ENCODE data around the gene TCAP.
A peak's percentile ranks its signal among the peaks of the same experiment; 100 is the strongest.
"Not testable (repeated sequence)": the region's sequence is repeated elsewhere in the genome, so short reads cannot be mapped to it uniquely, and the experiment has no call there.

The TCAP gene

DNA sequence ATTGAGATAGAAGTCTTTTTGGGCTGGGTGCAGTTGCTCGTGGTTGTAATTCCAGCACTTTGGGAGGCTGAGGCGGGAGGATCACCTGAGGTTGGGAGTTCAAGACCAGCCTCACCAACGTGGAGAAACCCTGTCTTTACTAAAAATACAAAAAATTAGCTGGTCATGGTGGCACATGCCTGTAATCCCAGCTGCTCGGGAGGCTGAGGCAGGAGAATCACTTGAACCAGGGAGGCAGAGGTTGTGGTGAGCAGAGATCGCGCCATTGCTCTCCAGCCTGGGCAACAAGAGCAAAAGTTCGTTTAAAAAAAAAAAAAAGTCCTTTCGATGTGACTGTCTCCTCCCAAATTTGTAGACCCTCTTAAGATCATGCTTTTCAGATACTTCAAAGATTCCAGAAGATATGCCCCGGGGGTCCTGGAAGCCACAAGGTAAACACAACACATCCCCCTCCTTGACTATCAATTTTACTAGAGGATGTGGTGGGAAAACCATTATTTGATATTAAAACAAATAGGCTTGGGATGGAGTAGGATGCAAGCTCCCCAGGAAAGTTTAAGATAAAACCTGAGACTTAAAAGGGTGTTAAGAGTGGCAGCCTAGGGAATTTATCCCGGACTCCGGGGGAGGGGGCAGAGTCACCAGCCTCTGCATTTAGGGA is 34.1 kb downstream of the TCAP start:
- H3K9me3 ChIP-seq (ENCODE audit: control insufficient read depth, low read length); H3K36me3 ChIP-seq (ENCODE audit: control insufficient read depth, insufficient read depth, low read length); H3K27me3 ChIP-seq (ENCODE audit: control insufficient read depth, insufficient read depth, low read length, poor library complexity, severe bottlenecking): not testable (repeated sequence)
- WGBS, 2 experiments, result 48 to 49% methylated on average over 10 to 11 of the region's 11 CpGs
- Histone ChIP-seq H3K4me1 (ENCODE audit: control insufficient read depth, insufficient read depth, low read length) (peaks cover 35% of the 10 kb centered on the region), H3K4me3 (ENCODE audit: insufficient read depth, low read depth, low read length) (peak overlapping the region; percentile 89), H3K27ac (ENCODE audit: insufficient read depth, low read depth, low read length, poor library complexity, severe bottlenecking) (peak overlapping the region; percentile 39)

DNA sequence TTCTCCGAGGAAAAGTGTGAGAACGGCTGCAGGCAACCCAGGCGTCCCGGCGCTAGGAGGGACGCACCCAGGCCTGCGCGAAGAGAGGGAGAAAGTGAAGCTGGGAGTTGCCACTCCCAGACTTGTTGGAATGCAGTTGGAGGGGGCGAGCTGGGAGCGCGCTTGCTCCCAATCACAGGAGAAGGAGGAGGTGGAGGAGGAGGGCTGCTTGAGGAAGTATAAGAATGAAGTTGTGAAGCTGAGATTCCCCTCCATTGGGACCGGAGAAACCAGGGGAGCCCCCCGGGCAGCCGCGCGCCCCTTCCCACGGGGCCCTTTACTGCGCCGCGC is 34.6 kb downstream of the TCAP start, which contains the start of gene ERBB2:
ERBB2 (plus strand) TSS at position 247 of the 330 bp plus-strand sequence. CDS start 175 bp downstream, outside the sequence.
- no peaks in the 10 kb centered on the region for H3K9me3 ChIP-seq (ENCODE audit: control insufficient read depth, low read length)
- H3K4me3 ChIP-seq (ENCODE audit: insufficient read depth, low read depth, low read length), result peak within 1 kb of the TSS; percentile 89
- no peaks in the 10 kb centered on the region for H3K27me3 ChIP-seq (ENCODE audit: control insufficient read depth, insufficient read depth, low read length, poor library complexity, severe bottlenecking)
- H3K36me3 ChIP-seq (ENCODE audit: control insufficient read depth, insufficient read depth, low read length), result no peaks in the 10 kb centered on the region
- H3K27ac ChIP-seq (ENCODE audit: insufficient read depth, low read depth, low read length, poor library complexity, severe bottlenecking), result peak within 1 kb of the TSS; percentile 39
- peaks cover 35% of the 10 kb centered on the region for H3K4me1 ChIP-seq (ENCODE audit: control insufficient read depth, insufficient read depth, low read length)
- WGBS, 2 experiments, result 0 to 1% methylated on average over 20 of the region's 20 CpGs

DNA sequence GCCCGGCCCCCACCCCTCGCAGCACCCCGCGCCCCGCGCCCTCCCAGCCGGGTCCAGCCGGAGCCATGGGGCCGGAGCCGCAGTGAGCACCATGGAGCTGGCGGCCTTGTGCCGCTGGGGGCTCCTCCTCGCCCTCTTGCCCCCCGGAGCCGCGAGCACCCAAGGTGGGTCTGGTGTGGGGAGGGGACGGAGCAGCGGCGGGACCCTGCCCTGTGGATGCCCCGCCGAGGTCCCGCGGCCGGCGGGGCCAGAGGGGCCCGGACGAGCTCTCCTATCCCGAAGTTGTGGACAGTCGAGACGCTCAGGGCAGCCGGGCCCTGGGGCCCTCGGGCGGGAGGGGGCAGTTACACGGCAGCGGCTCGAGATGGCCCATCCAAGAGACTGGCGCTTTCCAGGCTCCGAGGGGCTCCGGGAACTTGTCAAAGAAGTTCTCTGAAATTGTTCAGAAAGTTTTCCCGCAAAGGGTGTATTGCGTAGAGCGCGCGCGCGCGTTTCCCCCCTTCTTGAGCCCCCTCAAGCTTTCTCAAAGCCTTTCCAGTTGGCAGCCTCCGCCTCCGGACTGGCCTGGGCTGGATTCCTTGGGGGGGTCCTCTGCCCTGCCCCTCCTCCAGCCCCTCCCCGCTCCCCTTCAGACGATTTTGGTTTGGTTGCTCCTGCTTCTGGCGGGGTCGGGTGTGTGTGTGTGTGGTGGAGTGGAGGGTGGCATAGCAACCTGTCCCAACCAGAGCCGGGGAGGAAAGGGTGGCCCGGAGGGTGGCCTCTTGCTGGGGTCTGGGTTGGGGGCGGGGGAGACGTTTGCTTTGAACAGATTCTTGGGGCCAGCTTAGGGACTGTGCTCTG is 35.2 kb downstream of the TCAP start:
- 0 to 1% methylated on average over 57 of the region's 57 CpGs for WGBS, 2 experiments
- peak overlapping the region; percentile 39 for H3K27ac ChIP-seq (ENCODE audit: insufficient read depth, low read depth, low read length, poor library complexity, severe bottlenecking)
- no peaks in the 10 kb centered on the region for H3K27me3 ChIP-seq (ENCODE audit: control insufficient read depth, insufficient read depth, low read length, poor library complexity, severe bottlenecking)
- H3K9me3 ChIP-seq (ENCODE audit: control insufficient read depth, low read length), result no peaks in the 10 kb centered on the region
- peak overlapping the region; percentile 89 for H3K4me3 ChIP-seq (ENCODE audit: insufficient read depth, low read depth, low read length)
- no peaks in the 10 kb centered on the region for H3K36me3 ChIP-seq (ENCODE audit: control insufficient read depth, insufficient read depth, low read length)
- H3K4me1 ChIP-seq (ENCODE audit: control insufficient read depth, insufficient read depth, low read length), result peaks cover 35% of the 10 kb centered on the region

DNA sequence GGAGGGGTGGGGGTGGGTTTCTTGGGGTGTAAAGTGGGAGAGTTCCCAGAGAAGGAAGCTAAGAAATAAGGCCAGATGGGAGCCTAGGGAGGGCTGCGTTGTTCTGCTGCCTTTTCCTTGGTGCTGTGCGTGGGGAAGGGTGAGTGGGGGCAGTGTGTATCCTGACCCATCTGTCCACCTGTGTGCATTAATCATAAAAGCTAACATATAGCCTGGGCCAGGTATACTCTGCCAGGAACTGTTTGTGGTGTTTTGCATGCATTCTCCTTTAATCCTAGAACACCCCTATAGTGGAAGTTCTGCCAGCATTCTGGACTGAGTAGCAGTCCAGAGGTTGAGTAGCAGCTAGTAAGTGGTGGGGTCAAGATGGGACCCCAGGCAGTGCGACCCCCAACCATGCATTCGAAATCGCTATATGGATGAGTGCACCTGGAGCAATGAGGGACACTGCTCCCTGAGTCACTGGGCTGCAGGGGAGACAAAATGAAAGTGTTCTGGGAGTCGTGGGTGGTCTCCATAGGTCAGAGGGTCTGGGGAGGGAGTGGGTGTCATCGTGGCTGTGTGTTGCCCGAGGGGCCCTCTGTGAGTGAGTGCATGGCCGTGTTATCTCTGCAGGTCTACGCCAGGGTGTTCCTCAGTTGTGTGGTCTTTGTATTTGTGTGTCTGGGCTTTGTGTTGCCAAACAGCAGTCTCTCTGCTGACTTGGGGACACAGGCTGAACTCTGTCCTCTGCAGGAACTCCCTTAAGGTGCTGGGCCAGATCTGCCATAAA is 36.0 kb downstream of the TCAP start:
- H3K9me3 ChIP-seq (ENCODE audit: control insufficient read depth, low read length), result no peaks in the 10 kb centered on the region
- peaks cover 34% of the 10 kb centered on the region for H3K4me1 ChIP-seq (ENCODE audit: control insufficient read depth, insufficient read depth, low read length)
- 8 to 14% methylated on average over 10 of the region's 10 CpGs for WGBS, 2 experiments
- peak overlapping the region; percentile 89 for H3K4me3 ChIP-seq (ENCODE audit: insufficient read depth, low read depth, low read length)
- peak overlapping the region; percentile 30 for H3K27ac ChIP-seq (ENCODE audit: insufficient read depth, low read depth, low read length, poor library complexity, severe bottlenecking)
- H3K27me3 ChIP-seq (ENCODE audit: control insufficient read depth, insufficient read depth, low read length, poor library complexity, severe bottlenecking), result no peaks in the 10 kb centered on the region
- no peaks in the 10 kb centered on the region for H3K36me3 ChIP-seq (ENCODE audit: control insufficient read depth, insufficient read depth, low read length)

DNA sequence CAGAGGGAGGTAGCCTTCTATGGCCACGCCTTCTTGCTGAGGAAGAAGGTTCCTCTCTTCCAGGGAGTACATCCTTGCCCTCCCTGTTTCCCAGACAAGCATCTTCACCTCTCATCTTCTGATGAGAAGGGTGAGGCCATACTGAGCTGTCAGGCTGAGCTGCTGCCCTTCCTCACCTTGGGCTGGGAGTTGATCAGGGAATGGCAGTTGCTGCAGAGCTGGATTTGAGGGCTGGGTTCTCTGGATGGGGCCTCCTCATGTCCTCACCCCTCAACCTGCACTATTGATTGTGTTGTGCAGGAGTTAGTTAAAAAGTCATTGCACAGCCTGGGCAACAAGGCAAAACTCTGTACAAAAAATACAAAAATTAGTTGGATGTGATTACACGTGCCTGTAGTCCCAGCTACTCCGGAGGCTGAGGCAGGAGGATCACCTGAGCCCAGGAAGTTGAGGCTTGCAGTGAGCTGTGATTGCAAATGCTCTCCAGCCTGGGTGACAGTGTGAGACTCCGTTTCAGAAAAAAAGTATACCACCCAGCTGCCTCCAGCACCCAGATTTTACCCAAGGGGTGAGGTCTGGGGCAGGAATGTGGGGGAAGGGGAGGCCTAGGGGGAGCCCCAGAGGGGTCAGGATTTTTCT is 36.8 kb downstream of the TCAP start:
- H3K36me3 ChIP-seq (ENCODE audit: control insufficient read depth, insufficient read depth, low read length), result no peaks in the 10 kb centered on the region
- peak overlapping the region; percentile 89 for H3K4me3 ChIP-seq (ENCODE audit: insufficient read depth, low read depth, low read length)
- WGBS, 2 experiments, result 71 to 75% methylated on average over 3 to 4 of the region's 4 CpGs
- no peaks in the 10 kb centered on the region for H3K27me3 ChIP-seq (ENCODE audit: control insufficient read depth, insufficient read depth, low read length, poor library complexity, severe bottlenecking)
- no peak overlapping the region for H3K27ac ChIP-seq (ENCODE audit: insufficient read depth, low read depth, low read length, poor library complexity, severe bottlenecking)
- peaks cover 34% of the 10 kb centered on the region for H3K4me1 ChIP-seq (ENCODE audit: control insufficient read depth, insufficient read depth, low read length)
- no peaks in the 10 kb centered on the region for H3K9me3 ChIP-seq (ENCODE audit: control insufficient read depth, low read length)

DNA sequence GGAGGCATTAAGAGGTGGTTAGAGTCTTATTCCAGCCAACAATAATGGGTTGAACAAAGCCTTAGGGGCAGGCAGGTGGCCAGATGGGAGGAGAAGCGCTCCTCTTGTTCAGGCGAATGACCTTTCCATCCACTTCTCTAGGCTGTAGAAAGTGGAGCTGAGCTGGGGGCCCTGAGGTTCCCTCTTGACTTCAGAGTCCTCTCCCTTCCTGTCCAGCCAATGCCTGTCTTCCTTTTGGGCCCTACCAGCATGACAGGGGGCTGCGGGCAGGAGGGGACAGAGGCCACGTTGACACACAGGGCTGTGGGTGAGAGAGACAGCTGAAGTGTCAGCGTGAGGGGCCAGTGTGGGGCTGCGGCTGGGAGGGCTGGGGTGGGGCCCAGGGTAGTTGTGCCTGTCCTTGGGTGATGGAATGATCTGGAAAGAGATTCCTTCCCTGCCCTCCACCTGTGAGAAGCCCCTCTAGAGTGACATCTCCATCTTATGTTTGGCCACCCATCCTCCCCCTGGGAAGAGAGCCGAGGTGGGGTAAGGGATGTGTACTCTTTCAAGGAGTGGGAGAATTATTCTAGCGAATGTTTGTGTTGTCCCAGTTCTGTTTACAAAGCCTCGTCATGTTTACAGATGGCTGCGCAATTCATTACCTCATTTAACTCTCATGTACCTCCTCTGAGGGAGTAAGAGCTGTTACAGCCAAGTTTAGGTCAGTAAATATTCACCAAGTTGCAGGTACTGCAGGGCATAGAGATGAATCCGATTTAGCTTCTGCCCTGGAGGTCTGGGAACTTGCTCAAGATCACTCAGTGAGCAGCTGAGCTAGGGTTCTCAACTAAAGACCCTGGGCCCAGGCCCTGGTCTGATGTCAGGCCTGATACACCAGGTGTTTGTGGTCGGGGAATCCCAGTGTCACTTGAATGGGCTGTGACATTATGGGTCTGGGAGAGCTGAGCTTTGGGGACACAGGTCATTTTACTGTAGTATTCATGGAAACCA is 38.0 kb downstream of the TCAP start:
- H3K4me1 ChIP-seq (ENCODE audit: control insufficient read depth, insufficient read depth, low read length), result peaks cover 34% of the 10 kb centered on the region
- H3K4me3 ChIP-seq (ENCODE audit: insufficient read depth, low read depth, low read length), result no peak overlapping the region
- WGBS, 2 experiments, result 79 to 80% methylated on average over 12 of the region's 12 CpGs
- H3K27me3 ChIP-seq (ENCODE audit: control insufficient read depth, insufficient read depth, low read length, poor library complexity, severe bottlenecking), result no peaks in the 10 kb centered on the region
- no peak overlapping the region for H3K27ac ChIP-seq (ENCODE audit: insufficient read depth, low read depth, low read length, poor library complexity, severe bottlenecking)
- H3K9me3 ChIP-seq (ENCODE audit: control insufficient read depth, low read length), result no peaks in the 10 kb centered on the region
- peaks cover 7% of the 10 kb centered on the region for H3K36me3 ChIP-seq (ENCODE audit: control insufficient read depth, insufficient read depth, low read length)

DNA sequence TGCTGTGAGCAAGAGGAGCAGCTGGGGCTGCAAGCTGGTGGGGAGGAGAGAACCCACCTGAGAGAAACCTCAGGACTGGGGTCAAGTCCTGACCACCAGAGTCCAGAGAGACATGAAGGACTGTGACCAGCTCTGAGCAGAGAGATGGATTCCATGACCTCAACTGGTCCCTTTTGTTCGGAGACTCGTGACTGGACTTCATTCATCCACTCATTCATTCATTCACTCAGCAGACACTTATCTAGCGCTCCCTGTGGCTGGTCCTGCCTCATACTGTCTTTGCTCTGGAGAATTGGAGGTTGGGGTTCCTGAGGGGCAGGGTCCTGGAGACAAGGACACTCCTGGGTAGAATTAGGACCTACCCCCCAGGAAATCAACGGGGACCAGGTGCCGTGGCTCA is 38.8 kb downstream of the TCAP start:
- Histone ChIP-seq H3K36me3 (ENCODE audit: control insufficient read depth, insufficient read depth, low read length) (peaks cover 12% of the 10 kb centered on the region), H3K27ac (ENCODE audit: insufficient read depth, low read depth, low read length, poor library complexity, severe bottlenecking) (no peak overlapping the region), H3K4me3 (ENCODE audit: insufficient read depth, low read depth, low read length) (no peak overlapping the region), H3K4me1 (ENCODE audit: control insufficient read depth, insufficient read depth, low read length) (peaks cover 33% of the 10 kb centered on the region), H3K9me3 (ENCODE audit: control insufficient read depth, low read length) (no peaks in the 10 kb centered on the region), H3K27me3 (ENCODE audit: control insufficient read depth, insufficient read depth, low read length, poor library complexity, severe bottlenecking) (no peaks in the 10 kb centered on the region)
- 89 to 93% methylated on average over 5 of the region's 5 CpGs for WGBS, 2 experiments

DNA sequence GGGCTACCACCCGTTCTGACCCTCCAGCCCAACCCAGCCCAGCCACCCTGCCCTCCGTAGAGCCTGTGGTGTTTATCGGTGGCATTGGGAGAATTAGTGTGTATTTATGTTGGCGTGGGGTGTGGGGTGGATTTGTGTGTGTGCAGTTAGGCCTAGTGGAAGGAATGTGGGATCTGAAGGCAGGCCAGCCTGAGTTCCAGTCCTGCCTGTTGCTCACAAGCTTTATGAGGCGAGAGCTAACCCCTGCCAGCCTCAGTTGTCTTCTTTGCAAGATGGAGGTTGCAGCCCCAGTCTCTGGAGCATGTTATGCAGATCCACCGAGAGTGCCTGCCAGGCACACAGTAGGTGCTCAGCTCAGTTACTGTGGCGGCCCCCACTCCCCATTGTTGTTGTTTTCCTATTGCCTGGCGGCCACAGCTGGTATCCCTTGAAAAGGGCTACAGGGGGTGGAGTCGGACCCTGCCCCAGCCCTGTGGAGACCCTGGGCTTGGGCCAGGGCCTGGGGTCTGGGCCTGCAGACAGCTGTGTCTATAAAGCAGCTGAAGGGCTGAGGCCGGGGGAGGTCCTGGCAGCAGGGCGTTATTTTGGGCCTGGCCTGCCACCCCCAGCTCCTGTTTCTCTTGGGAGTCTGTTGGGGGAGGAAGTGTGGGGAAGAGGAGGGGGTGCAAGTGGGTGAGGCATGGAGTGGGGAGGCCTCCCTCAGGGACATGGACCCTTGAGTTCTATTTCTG is 39.8 kb downstream of the TCAP start:
- H3K4me1 ChIP-seq (ENCODE audit: control insufficient read depth, insufficient read depth, low read length), result peaks cover 26% of the 10 kb centered on the region
- 38 to 44% methylated on average over 11 of the region's 11 CpGs for WGBS, 2 experiments
- H3K36me3 ChIP-seq (ENCODE audit: control insufficient read depth, insufficient read depth, low read length), result peaks cover 12% of the 10 kb centered on the region
- H3K27ac ChIP-seq (ENCODE audit: insufficient read depth, low read depth, low read length, poor library complexity, severe bottlenecking), result no peak overlapping the region
- H3K4me3 ChIP-seq (ENCODE audit: insufficient read depth, low read depth, low read length), result no peak overlapping the region
- no peaks in the 10 kb centered on the region for H3K9me3 ChIP-seq (ENCODE audit: control insufficient read depth, low read length)
- H3K27me3 ChIP-seq (ENCODE audit: control insufficient read depth, insufficient read depth, low read length, poor library complexity, severe bottlenecking), result no peaks in the 10 kb centered on the region

Measured in ectodermal cell (in vitro differentiated cells).